ENCODE measurements around the gene BICDL2. TPM values are rescaled to one million over a fixed set of nuclear protein-coding genes. Genes with fewer than 3 reads are reported as not detected.
A peak's percentile ranks its signal among the peaks of the same experiment; 100 is the strongest.

BICDL2 gene
- total and polyA plus RNA-seq, 9 of the 15 experiments (the other 6 are each of a cell fraction or from before 2014, with no cell fraction given) = 0.09 to 0.28 (median 0.09) TPM; not detected in 6

DNA sequence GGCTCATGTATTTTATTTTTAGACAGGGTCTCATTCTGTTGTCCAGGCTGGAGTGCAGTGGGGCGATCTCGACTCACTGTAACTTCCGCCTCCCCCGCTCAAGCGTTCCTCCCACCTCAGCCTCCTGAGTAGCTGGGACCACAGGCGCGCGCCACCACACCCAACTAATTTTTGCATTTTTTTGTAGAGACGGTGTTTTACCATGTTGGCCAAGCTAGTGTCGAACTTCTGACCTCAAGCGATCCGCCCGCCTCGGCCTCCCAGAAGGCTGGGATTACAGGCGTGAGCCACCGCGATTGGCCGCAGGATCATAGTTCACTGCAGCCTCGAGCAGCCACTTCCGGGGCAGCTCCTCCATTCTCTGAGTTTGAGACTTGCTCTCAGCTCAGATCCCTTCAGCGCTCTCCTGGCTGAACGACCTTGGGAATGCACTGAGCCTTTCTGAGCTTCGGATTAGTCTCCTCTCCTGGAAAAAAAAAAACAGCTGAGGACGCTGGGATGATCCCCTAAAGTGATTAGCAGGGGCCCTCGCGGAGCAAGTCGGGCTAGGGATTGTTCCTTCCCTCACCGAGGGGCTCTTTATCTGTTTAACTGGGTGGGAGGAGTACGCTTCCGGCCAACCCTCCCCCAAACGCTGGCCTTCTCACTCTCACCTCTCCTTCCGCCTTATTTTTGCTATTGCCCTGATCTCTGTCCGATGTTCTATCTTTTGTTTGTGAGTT lies 55.4 kb downstream of the BICDL2 start (continued):
- TF ChIP-seq, protein P1, sequence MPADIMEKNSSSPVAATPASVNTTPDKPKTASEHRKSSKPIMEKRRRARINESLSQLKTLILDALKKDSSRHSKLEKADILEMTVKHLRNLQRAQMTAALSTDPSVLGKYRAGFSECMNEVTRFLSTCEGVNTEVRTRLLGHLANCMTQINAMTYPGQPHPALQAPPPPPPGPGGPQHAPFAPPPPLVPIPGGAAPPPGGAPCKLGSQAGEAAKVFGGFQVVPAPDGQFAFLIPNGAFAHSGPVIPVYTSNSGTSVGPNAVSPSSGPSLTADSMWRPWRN (IDR thresholded peaks at IDR 0.05; ENCODE audit: low read depth) = no peak
- TF ChIP-seq FOSL1 (tag; conservative IDR thresholded peaks at IDR 0.05) (0 out of 2 replicates have a peak, but pooled peaks have one; percentile 13), RAD51 (IDR thresholded peaks at IDR 0.05; ENCODE audit: borderline replicate concordance, low read depth) (0 out of 2 replicates have a peak, but pooled peaks have one; percentile 6), BCOR (IDR thresholded peaks at IDR 0.05) (peak; percentile 92), ZNF316 (IDR thresholded peaks at IDR 0.05) (no peak), NR2C2 (CRISPR knock-in tag; IDR thresholded peaks at IDR 0.05) (0 out of 2 replicates have a peak, but pooled peaks have one; percentile 33), NR2C2 (tag; IDR thresholded peaks at IDR 0.05) (peak; percentile 97), ZEB2 (IDR thresholded peaks at IDR 0.05) (no peak), ZNF175 (CRISPR knock-in tag; IDR thresholded peaks at IDR 0.05; ENCODE audit: low read depth) (peak; percentile 50; the same call in 1 of the 2 replicates), NBN (IDR thresholded peaks at IDR 0.05; ENCODE audit: low read depth) (peak; percentile 16; the same call in 1 of the 2 replicates), MAZ (CRISPR knock-in tag; conservative IDR thresholded peaks at IDR 0.05 in 1 of 2, IDR thresholded peaks at IDR 0.05 in 1 of 2) (peak in 1 of 2 experiments; percentile 50; a peak in 1 of 4 replicates), GATAD2B (IDR thresholded peaks at IDR 0.05; ENCODE audit: borderline replicate concordance) (no peak), GATA2 (CRISPR knock-in tag; IDR thresholded peaks at IDR 0.05) (peak; percentile 19; the same call in 1 of the 2 replicates), BRD4 (IDR thresholded peaks at IDR 0.05) (no peak; the same call in 1 of the 2 replicates)
- TF ChIP-seq, protein P2, sequence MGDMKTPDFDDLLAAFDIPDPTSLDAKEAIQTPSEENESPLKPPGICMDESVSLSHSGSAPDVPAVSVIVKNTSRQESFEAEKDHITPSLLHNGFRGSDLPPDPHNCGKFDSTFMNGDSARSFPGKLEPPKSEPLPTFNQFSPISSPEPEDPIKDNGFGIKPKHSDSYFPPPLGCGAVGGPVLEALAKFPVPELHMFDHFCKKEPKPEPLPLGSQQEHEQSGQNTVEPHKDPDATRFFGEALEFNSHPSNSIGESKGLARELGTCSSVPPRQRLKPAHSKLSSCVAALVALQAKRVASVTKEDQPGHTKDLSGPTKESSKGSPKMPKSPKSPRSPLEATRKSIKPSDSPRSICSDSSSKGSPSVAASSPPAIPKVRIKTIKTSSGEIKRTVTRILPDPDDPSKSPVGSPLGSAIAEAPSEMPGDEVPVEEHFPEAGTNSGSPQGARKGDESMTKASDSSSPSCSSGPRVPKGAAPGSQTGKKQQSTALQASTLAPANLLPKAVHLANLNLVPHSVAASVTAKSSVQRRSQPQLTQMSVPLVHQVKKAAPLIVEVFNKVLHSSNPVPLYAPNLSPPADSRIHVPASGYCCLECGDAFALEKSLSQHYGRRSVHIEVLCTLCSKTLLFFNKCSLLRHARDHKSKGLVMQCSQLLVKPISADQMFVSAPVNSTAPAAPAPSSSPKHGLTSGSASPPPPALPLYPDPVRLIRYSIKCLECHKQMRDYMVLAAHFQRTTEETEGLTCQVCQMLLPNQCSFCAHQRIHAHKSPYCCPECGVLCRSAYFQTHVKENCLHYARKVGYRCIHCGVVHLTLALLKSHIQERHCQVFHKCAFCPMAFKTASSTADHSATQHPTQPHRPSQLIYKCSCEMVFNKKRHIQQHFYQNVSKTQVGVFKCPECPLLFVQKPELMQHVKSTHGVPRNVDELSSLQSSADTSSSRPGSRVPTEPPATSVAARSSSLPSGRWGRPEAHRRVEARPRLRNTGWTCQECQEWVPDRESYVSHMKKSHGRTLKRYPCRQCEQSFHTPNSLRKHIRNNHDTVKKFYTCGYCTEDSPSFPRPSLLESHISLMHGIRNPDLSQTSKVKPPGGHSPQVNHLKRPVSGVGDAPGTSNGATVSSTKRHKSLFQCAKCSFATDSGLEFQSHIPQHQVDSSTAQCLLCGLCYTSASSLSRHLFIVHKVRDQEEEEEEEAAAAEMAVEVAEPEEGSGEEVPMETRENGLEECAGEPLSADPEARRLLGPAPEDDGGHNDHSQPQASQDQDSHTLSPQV (IDR thresholded peaks at IDR 0.05) = peak; percentile 68
- TF ChIP-seq, protein P3, sequence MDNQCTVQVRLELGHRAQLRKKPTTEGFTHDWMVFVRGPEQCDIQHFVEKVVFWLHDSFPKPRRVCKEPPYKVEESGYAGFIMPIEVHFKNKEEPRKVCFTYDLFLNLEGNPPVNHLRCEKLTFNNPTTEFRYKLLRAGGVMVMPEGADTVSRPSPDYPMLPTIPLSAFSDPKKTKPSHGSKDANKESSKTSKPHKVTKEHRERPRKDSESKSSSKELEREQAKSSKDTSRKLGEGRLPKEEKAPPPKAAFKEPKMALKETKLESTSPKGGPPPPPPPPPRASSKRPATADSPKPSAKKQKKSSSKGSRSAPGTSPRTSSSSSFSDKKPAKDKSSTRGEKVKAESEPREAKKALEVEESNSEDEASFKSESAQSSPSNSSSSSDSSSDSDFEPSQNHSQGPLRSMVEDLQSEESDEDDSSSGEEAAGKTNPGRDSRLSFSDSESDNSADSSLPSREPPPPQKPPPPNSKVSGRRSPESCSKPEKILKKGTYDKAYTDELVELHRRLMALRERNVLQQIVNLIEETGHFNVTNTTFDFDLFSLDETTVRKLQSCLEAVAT (IDR thresholded peaks at IDR 0.05) = peak in 1 of 2 experiments; percentile 62; a peak in 1 of 4 replicates
- TF ChIP-seq, protein P4, sequence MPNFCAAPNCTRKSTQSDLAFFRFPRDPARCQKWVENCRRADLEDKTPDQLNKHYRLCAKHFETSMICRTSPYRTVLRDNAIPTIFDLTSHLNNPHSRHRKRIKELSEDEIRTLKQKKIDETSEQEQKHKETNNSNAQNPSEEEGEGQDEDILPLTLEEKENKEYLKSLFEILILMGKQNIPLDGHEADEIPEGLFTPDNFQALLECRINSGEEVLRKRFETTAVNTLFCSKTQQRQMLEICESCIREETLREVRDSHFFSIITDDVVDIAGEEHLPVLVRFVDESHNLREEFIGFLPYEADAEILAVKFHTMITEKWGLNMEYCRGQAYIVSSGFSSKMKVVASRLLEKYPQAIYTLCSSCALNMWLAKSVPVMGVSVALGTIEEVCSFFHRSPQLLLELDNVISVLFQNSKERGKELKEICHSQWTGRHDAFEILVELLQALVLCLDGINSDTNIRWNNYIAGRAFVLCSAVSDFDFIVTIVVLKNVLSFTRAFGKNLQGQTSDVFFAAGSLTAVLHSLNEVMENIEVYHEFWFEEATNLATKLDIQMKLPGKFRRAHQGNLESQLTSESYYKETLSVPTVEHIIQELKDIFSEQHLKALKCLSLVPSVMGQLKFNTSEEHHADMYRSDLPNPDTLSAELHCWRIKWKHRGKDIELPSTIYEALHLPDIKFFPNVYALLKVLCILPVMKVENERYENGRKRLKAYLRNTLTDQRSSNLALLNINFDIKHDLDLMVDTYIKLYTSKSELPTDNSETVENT (CRISPR knock-in tag; IDR thresholded peaks at IDR 0.05) = no peak
- TF ChIP-seq, protein P5, sequence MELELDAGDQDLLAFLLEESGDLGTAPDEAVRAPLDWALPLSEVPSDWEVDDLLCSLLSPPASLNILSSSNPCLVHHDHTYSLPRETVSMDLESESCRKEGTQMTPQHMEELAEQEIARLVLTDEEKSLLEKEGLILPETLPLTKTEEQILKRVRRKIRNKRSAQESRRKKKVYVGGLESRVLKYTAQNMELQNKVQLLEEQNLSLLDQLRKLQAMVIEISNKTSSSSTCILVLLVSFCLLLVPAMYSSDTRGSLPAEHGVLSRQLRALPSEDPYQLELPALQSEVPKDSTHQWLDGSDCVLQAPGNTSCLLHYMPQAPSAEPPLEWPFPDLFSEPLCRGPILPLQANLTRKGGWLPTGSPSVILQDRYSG (tag; conservative IDR thresholded peaks at IDR 0.05; ENCODE audit: low read depth) = no peak

All from K562 (cell line).